GM15510 (cell line): Measurements from ENCODE around the gene TREH.

Experiments
- POLR2A ChIP-seq: IDR thresholded peaks from 3 replicates; pipeline ENCODE4 v1.6.1; 2011; ENCODE audit warnings: borderline replicate concordance; ENCODE audit not compliant: insufficient read length; ENCODE audit errors: extremely low read depth

Gene TREH

GRCh38 chr11:118628861-118629549 is 50.4 kb downstream of the TREH start:
- no peak for TF ChIP-seq POLR2A

GRCh38 chr11:118628432-118628831 is 51.0 kb downstream of the TREH start:
- TF ChIP-seq POLR2A, result no peak

- TF ChIP-seq POLR2A, result no peak
Measured at GRCh38 chr11:118628031-118628430, 51.4 kb downstream of the TREH start.

GRCh38 chr11:118627566-118627965 is 51.9 kb downstream of the TREH start:
- TF ChIP-seq POLR2A, result no peak

- TF ChIP-seq POLR2A, result no peak
Measured at GRCh38 chr11:118625976-118626375, 53.5 kb downstream of the TREH start.

- no peak for TF ChIP-seq POLR2A
Measured at GRCh38 chr11:118625036-118625690, 54.3 kb downstream of the TREH start.

GRCh38 chr11:118623269-118623655 is 56.2 kb downstream of the TREH start:
- no peak for TF ChIP-seq POLR2A

GRCh38 chr11:118622376-118623268 is 56.8 kb downstream of the TREH start:
- no peak for TF ChIP-seq POLR2A

GRCh38 chr11:118621784-118622375 is 57.6 kb downstream of the TREH start:
- no peak for TF ChIP-seq POLR2A

- no peak for TF ChIP-seq POLR2A
Measured at GRCh38 chr11:118621071-118621783, 58.2 kb downstream of the TREH start.

GRCh38 chr11:118620529-118621070 is 58.9 kb downstream of the TREH start:
- no peak for TF ChIP-seq POLR2A

- TF ChIP-seq POLR2A, result no peak
Measured at GRCh38 chr11:118619444-118620197, 59.8 kb downstream of the TREH start.

GRCh38 chr11:118618991-118619375 is 60.5 kb downstream of the TREH start:
- no peak for TF ChIP-seq POLR2A
